Ecto neural progenitor cell (in vitro differentiated cells): ENCODE results near the gene TXK.

Experiments
- DNase-seq: peaks from one replicate; pipeline ENCODE4 v3.0.0-alpha.2; 2018; ENCODE audit warnings: low spot score

TXK gene

DNA sequence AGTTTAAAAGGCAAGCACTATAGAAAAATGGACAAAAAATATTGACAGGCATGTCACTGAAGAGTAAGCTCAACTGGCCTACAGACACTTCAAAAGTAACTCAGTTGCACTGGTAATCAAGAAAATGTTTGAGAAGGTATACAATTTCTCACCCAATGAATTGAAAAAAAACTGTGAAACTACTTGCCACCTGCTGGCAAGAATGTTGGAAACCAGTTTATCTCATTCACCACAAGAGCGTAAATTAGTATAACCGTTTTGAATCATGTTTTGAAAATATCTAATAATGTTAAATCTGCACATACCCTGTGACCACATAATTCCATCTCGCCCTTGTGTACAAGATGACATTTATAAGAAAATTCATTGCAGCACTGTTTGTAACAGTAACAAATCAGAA, 31.7 kb downstream of the TXK start:
- no peak for DNase-seq

DNA sequence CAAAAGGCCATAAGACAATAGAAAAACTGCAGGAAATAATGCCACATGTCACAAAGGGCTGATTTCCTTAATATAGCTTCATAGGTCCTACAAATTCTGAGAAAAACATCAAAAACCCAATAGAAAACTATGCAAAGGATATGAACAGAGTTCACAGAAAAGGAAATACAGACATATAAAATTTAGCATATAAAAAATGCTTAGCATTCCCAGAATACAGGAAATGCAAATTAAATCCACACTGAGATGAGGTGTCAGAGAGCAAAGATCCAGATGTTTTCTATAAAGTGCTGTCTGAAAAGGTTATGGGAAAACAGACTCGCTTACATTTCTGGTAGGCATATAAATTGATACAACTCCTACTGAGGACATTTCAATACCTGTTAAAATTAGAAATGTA, 33.8 kb downstream of the TXK start:
- no peak for DNase-seq

GRCh38 chr4:48095441-48095840, 38.6 kb downstream of the TXK start:
- no peak for DNase-seq

- no peak for DNase-seq
Observed at GRCh38 chr4:48093991-48094416, 40.0 kb downstream of the TXK start.

GRCh38 chr4:48090621-48091020, 43.4 kb downstream of the TXK start:
- no peak for DNase-seq

GRCh38 chr4:48085821-48086589, 48.0 kb downstream of the TXK start:
- no peak for DNase-seq

DNA sequence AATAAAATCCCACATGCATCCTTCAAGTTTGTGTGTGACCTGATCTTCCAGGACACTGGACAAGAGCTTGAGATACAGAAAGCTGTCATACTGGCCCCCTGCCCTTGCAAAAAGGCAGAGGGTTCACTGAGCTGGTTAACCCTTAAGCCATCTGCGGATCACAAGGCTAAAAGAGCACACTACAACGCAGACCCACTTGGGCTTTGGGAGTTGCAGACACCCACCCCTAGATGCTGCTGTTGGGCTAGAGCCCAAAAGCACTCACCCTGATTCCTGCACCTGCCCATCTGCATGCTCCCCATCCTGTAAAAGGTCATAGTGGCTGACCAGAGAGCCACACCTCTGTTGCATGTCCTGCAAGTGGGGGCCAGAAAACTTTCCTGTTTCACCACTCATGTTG, 51.1 kb downstream of the TXK start:
- DNase-seq = no peak

DNA sequence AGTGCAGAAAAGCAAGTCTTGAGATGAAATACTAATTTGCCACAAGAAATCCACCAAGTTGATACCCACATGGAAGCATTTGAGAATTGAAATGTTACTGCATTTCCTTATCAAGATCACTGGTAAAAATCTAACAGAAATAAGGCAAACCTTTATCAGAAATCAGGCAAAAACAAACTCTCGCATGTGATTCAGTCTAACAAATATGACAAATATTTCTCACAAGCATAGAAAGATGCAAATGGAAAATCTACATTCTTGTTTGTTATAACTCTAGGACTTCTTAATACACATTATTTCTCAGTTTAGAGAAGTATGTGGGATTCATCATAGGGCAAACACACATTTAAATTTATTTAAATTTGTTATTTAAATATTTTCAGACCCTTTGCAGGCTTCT, 52.9 kb downstream of the TXK start:
- no peak for DNase-seq

DNA sequence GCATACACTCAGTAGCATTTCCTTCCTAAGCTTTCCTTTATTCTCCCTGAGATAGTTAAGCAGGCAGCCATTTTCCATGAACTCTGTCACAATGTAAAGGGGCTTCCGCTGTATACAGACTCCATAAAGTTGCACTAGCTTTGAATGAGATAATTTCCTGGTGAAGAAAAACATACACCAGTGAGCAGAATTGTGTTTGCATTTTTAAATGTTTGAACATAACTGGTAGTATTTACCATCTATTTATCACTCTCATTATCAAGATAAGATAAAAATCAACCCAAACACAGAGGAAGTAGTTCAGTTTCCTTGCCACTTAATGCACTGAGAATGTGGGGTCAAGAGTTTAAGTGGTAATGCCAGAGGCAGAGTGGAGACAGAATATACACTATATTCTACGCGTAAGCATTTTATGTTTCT, 54.1 kb downstream of the TXK start:
- DNase-seq = no peak

DNA sequence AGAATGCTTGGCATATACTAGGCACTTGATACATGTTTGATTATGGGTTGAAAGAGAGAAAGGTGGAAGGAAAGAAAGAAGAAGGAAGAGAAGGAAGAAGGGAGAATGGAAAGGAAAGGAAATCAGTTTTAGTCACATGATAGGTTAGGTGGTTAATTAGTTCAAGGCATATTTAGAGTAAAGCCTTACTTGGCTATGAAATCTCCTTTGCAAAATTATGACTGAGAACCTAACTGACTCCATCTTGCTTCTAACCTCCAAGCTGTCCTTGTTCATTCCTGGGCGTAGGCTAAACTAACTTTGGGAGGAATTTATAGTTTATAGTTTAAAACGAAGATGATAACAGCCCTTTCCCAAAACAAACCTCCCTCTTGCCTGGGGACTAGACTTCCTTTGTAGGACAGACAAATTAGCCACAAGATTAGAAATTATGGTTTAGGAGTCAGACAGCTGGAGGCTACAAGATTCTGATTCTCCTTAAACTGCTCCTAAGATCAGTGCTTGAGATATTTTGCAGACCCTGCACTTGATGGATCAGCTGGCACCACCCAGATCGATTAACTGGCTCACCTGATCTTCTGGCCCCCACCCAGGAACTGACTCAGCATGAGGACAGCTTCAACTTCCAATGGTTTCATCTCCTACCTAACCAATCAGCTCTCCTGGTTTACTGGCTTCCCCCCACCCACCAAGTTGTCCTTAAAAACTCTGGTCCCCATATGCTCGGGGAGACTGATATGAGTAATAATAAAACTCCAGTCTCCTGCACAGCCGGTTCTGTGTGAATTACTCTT, 55.0 kb downstream of the TXK start:
- DNase-seq = no peak

- no peak for DNase-seq
Observed at GRCh38 chr4:48078425-48078824, 55.6 kb downstream of the TXK start.

DNA sequence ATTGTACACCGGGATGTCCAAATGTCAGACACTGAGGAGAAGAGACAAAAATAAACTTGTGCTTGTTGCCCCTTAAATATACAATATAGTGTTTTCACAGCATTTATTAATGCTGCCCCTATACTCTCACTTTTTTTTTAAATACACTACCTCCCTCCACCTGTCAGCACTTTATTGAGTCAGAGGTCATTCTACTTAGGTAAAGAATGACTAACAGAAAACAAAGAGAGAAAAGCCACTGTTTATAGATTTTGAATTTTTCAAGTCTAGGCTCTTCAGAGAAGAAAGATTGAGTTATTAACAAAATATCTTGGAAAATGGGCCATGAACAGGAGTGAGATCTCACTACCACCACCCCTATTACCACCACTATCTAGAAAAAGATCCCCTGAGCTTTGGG, 59.4 kb downstream of the TXK start:
- no peak for DNase-seq

- DNase-seq = no peak
Observed at GRCh38 chr4:48073567-48074103, 60.4 kb downstream of the TXK start.

DNA sequence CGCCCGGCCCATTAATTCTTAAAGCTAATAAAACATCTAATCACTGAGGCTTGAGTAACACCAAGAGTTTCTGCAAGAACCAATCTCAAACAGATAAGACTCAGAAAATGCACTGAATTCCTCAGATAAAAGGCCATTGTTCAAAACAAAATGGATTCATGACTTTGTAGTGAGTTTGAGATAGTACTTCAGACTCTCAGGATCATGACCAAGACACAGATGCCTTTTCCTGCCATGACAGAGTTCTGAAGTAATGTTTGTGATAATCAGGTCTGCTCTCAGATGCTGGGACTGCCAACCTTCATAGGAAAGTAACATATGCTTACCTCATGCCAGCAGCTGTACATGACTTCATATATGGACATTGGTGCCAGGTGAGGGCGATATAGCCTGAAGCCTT, 62.9 kb downstream of the TXK start:
- DNase-seq = no peak

DNA sequence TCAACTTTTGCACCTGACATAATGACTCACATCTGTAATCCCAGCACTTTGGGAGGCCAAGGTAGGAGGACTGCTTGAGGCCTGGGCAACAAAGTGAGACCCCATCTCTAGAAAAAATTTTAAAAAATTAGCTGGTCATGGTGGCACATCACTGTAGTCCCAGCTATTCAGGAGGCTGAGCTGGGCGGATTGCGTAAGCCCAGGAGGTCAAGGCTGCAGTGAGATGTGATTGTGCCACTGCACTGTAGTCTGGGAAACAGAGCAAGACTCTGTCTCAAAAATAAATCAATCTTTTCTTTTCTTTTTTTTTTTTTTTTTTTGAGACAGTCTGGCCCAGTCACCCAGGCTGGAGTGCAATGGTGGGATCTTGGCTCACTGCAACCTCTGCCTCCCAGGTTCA, 65.0 kb downstream of the TXK start:
- DNase-seq = no peak

DNA sequence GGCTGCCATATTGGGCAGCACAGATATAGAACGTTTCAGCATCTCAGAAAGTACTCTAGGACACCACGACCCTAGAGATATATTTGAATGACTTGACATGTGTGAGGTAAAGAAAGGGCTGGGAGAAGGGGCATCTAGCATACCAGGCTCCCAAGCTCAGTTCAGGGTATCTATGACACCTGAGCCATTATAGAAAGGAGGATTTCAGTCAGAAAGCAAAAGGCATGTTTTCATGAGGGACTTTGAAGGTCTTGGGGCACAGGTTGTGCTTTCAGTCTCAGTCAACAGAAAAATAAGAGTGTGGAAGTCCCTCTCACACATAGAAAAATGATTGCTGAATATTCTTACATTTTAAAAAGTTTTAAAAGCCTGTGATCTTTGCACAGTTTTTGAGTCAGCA, 65.9 kb downstream of the TXK start:
- no peak for DNase-seq

- no peak for DNase-seq
Observed at GRCh38 chr4:48067536-48067935, 66.5 kb downstream of the TXK start.

DNA sequence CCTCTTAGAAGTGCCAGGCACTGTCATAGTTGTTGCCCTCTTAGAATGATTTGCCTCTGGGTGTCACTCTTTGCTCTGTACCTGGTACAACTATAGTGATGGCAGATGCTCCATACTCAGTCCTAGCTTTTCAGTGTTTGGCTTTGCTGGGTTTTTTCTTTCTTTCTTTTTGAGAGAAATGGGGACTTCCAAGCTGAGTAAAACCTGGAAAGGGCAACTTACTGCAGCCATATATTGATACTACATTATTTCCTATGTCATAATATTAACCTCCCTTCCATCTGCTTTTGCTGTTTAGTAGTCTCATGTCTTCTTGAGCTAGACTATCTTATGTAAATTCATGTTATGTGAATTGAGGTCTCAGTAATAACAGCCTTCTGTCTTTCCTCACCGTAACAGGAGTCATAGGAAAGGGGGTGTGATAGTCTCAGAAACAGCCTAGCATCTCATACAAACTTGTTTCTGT, 68.4 kb downstream of the TXK start:
- DNase-seq = no peak

DNA sequence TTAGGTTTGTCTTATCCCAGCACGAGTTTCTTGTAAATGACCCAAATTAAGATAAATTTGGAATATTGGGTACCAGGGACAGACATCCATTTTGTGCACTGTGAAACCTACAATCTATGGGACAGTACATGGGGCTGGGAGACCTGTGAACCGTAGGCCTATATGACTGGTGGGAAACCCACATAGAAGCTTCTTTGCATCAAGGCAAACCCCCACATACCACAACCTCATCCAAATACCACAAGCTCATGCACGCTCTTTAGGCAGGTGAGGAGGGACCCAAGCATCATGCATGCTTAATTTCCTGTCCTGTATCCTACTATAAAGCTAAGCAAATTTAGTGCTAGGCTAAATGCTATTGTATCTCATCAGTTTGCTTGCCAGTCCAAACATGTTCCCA, 69.7 kb downstream of the TXK start:
- no peak for DNase-seq

DNA sequence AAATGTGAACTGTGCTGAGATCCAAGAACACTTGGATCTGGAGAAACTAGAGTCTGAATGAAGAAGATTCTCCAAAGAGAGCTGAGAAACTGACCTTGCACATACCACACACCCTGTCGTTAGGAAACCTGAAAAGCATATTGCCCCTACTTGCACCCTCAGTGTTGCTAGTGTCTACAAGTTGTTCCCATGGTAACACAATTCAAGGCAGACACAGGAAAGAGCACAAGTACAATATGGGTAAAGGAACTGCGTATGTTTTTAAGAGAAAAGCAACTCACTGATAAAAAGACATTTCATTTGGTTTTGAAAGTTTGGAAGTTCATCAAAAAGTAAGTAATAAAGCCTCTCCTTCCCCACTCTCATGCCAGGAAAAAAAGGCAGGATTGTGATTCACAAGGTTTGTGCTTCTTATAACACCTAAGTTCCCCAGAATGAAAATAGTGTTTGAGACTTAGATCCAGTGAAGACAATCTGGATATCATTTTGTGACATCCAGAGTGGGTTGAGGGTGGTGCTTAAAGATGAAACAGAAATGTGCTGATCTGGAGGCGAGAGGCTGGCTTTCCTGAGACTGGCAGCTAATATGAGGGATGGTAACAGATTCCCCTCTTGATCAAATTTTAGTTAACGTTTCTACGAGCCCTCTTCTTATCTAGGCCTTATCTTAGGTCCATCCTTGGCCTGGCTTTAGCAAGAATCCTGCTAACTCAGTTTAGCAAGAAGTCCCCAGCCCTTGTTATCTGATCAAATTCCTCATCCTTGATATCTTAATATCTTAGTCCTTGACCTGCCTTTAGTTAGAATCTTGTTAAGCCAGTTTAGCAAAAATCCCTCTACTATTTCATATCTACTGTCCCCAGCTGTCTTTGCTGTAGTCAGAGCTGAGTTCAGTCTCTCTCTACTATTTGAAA, 75.2 kb downstream of the TXK start:
- no peak for DNase-seq

DNA sequence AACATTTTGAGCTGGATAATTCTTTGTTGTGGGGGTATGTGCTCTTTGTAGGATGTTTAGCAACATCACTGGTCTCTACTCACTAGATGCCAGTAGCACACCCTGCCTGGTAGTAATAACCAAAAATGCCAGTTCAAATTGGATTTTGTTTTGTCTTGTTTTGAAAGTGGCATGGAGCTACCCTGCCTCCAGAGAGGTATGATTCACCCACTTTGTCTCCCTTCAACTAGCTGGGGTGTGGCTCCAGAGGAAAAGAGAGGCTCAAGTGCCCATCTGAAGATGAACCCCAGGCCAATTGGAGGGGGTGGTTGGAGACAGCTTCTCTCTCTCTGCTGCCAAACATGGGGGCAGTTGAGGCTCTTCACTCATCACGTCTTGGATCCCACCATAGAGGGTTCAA, 83.0 kb downstream of the TXK start:
- DNase-seq = no peak

DNA sequence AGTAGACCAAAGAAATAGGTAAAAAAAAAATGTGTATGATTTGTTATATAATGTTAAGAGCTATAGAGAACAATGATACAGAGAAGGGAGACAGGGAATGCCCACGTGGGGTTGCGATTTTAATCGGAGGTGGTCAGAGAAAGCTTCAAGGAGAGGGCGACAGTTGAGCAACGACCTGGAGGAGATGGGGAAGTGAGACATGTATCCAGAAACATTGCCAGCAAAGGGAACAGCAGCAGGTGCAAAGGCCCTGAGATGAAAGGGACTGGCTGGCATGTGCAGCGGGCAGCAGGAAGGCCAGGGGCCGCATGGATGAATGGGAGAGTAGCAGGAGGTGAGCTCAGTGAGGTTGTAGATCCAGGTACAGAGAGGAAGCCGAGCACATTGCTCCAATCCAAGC, 84.6 kb downstream of the TXK start:
- DNase-seq = no peak
